GM21423 (cell line): ENCODE data around the gene SPAG17.

Experiments
- ATAC-seq: cut with Tn5 transposase; IDR thresholded peaks from one replicate; pipeline ENCODE4 v1.9.1; 2021; ENCODE audit warnings: mild to moderate bottlenecking, moderate library complexity; ENCODE audit not compliant: unreplicated experiment

The SPAG17 gene

DNA sequence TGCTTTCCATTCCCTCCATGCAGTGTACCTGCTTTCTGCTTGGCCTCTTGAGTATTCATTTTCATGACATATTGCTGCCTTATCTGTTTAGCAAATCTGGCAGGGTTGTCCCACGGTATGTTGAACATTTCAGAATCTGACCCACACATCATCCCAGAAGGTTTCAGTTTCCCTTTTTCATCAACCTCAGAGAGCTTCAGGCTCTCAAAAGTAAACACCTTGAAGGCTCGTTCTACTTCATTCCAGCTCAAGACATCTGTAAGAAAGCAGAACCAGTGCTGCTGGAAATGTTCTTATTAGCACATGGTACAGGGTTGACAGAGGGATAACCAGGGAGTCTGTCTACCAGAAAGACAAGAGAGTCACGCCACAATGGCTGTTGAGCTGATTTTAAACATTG is 103.6 kb downstream of the SPAG17 start:
- peak; percentile 67 for ATAC-seq

DNA sequence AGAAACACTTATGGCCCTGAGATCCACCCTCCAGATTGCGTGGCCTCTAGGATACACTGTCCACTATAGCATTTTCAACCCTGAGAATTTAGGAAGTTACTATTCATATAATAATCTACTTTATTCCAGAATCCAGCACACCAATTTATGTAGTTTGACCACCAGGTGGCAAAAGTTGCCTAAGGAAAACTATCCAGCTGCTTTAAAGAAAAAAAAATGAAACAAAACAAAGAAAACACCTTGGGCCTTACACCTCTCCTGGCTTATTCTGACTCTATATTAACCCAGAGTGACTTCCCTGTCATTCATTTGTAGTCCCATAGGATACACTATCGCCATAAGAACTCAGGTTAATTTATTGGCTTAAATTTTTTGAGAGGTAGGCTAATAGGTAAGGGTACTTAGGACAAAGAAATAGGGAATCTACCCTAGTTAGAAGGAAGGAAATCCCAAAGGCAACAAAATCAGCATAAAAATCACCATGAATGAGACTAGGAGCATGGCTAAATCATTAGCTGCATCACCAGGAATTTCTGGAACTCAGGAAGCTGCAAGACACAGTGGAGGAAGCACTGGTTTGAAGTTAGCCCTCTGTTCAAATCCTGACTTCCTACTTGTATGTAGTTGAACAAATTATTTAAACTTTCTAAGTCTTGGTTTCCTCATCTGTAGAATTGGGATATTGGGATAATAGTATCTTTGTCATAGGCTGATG is 107.5 kb downstream of the SPAG17 start:
- no peak for ATAC-seq

DNA sequence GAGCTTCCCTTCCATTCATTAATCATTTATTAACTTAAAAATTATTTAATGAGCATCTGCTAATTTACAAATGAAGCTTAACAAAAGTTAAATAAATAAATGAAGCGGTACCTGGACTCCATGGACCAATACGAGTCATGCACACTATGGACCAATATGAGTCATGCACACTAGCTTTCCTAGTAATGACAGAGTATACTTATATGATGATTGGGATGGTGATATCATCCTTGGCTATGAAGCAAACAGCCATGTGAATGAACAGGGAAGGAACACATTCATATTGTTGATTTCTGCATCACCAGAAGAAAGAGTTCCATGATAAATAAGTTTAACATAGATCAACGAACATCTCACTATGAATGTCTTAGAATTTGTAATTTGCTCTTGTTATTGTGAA is 109.9 kb downstream of the SPAG17 start:
- ATAC-seq: no peak

DNA sequence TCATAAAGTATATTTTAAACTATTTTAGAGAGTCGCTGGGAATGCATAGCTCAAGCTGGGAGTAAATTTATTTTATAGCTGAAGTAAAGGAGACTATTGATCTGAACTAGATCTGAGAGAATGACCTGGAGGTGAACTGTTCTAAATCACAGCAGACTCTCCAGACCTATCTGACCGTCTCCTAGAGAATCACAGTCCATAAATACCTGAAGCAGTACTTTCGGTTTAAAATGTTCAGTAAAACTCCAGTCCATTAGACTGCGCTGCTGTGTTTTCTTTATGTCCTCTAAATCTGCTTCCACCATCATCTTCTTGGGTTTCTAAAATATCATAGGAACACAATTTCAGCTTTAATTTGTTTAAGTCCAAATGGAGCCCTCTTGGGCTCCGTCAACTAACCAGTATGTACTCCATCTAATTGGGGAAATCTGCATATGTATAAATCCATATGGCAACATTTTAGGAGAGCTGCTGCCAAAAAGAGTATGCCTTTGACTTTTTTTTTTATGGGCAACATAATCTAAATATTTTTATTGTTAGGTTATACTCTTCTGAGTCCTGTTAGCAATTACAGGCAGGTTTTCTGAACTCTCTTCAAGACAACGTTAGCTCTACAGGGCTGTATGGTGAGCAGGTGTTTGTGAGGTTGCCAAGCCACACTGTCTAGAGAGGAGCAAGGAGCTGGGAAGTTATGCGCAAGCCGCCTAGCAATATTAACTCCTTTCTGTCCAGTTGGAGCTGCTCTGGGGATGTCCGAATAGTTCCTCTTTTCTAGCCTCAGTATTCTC is 111.2 kb downstream of the SPAG17 start:
- no peak for ATAC-seq

DNA sequence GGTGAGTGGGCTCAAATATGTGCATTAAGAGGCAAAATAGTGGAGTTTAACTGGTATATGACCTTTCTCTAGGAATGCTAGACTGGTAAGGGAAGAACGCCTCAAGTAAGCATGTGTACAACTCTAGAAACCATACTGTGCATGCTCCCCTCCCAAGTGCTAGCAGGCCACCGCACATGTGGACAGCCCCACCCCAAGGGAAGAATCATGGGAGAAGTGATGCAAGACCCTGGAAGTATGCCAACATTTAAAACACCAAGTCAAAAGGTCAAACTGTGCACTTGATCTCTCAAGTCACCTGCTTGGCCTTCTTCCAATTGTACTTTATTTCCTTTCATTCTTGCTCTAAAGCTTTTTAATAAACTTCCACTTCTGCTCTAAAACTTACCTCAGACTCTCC is 135.0 kb downstream of the SPAG17 start:
- no peak for ATAC-seq

DNA sequence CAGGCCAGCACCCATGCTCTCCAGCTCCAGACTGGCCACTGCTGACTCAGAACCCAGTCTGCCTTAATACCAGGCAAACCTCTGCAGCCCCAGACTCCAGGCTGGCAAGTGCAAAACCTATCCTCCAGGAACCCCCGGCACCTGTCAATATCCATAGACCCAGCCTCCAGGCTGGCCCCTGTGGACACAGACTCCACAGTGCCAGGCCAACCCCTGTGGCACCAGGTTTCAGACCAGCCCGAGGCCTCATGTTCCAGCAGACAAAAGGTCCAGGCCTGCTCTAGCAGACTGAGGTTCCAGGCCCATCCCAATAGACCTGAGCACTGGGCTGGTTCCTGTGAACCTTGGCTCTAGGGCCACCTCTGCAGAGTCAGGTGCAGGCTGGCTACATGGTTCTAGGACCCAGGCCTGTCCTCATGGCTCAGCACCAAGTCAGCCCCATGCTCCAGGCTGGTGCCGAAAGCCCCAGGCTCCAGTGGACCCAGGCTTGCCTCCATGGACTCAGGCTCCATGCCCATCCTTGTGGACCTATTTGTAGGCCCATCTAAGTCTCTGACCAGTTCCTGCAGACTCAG is 137.3 kb downstream of the SPAG17 start:
- ATAC-seq: no peak

DNA sequence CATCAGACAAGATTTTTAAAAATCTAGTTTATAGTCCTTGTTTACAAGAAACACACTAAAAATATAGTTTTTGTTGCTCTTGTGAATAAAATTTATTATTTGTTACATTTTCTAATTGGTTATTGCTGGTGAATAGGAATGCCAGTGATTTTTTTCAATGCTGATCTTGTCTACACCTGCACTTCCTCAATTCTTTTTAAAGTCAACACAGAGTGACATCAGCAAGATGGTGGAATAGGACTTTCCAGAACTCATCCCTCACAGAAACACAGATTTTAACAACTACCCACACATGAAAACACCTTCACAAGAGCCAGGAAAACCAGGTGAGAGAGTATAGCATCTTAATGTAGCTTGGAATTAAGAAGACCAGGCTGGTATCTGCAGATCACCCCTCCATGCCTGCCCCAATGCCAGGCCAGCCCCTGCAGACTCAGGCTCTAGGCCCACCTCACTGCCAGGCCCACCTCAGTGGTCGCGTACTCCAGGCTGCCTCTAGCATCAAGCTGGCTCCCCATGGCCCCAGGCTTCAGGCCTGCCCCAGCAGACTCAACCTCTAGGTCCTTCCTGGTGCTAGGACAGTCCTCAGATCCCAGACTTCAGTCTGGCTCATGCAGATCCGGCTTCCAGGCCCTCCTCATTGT is 137.9 kb downstream of the SPAG17 start:
- no peak for ATAC-seq

DNA sequence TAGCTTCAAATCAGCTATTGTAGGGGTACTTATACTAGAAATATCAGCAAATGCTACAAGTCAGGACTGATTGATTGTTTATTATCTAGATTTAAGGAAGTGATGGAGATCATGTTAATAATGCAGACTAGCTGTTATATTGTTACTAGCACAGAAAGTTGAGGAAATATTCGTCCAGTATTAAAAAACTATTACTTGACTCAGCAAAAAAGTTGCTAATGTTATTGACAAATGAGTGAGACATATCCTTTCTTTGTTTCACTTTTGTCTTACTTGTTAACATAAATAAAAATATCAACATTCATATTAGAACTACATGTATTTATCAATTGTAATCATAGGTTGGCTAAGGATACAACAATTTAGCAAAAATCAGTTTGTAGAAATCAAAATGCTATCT is 141.4 kb downstream of the SPAG17 start:
- ATAC-seq: no peak

DNA sequence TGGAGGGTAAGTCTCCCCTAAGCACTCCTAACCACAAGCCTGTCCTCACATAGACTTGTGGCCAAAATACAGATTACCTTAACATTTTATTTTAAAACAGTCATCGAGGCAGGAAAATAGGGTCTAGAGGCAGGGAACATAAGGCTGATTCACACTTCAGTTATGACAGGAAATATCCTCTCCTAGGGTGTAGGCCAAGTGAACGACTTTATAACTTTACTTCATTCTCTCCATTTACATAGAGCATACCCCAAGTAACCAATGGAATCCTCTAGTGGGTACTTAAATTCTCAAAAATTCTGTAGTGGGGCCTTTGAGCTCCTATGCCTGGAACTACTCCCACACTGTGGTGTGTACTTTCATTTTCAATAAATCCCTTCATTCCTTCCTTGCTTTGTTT is 142.5 kb downstream of the SPAG17 start:
- ATAC-seq: no peak

DNA sequence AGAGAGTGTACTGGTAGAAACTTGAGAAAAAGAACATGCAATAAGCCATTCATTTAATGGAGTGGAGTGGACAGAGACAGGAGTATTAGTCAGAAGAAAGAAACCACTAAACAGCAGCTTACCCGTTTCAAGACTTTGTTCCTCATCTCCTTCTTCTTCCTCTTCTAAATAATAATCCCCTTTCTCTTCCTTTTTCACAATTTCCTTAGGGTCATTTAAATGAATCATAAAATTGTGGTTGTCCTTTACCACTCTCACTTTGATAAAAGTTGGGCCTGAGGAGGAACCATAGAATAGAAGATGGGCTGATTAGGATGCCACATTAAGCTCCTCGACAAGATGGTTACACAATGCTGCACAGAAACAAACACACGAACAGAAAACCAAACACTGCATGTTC is 145.9 kb downstream of the SPAG17 start:
- ATAC-seq: no peak

DNA sequence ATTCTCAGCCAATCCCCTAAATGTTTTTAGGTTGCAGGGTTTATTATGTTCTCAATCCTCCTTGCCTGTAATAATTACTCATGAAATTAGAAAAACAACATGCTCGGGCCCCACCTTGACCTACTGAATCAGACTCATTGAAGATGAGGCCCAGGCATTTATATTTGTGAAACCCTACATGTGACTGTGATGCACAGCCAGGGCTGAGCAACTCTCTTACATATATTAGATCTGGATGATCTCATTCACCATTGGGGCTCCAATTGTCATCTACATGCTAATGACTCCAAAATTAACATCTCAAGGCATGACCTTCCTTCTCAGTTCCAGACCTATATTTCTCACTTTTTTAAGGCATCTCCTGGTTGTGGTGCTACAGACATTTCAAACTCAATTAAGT is 152.1 kb downstream of the SPAG17 start:
- ATAC-seq: no peak

DNA sequence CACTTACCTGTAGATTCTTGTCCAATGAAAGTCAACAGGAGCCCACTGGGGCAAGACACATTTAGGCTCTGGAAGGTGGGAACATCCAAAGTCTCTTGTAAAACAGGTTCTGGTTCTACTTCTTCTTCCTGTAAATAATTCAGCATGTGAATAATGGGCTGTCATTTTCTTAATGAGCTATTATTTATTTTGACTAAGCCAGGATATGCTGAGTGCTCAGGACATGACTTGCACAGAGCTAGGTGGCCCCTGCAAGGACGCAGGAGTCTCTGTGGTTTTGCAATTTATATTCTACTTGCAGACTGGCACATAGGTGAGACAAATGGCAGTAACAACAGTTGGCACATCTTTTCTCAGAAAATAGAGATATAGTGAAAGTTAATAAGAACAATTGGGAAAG is 156.8 kb downstream of the SPAG17 start:
- no peak for ATAC-seq

DNA sequence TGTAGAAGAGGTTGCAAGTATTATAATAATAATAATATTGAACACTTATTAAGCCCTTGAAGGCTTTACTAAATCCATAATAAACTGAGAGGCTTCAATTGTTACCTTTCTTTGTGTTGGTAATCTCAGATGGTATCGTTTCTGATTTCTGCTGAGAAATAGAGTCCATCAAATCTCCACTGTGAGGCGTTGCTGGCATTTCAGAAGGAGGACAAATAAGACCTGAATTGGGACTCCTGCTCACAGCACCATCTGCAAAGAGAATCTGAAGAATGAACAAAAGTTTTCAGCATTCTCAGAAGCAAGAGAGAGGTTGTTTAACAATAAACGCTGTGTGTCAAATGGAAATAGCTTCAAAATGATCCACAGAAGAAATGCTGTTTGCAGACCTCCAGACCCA is 161.8 kb downstream of the SPAG17 start:
- ATAC-seq: no peak

DNA sequence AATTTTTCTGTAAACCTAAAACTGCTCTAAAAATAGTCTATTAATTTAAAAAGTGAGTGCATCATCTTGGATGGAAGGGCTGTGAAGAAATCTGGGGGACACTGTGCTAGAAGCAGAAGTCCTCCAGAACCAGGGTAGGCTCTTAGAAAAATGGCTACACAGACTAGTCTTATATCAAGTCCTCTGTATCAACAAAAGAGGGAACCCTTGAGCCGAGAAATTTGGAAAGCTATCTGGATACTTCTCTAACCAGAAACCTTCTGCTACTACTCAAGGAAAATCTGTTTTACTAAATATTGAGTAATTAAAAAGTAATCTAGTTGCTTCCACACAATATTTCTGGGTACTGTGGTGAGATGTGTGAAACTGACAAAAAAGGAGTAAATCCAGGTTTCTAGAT is 163.4 kb downstream of the SPAG17 start:
- no peak for ATAC-seq

DNA sequence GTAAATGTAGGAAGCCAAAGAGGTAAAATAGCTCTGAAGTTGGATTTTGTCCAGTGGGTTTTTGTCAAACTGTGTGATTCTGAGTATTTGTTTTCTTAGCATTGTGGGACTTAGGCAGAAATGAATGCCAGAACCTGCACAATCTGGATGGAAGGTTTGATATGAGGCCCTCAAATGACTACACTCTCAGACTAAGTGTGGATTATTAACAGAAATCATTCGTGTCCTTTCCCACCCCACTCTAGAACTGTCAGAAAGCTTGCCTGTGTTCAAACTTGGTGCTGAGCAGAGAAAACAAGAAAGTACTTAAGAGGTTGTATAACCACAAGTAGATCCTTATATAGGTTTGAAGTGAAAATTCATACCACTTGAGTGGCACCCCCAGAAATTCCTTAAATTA is 167.0 kb downstream of the SPAG17 start:
- ATAC-seq: no peak

DNA sequence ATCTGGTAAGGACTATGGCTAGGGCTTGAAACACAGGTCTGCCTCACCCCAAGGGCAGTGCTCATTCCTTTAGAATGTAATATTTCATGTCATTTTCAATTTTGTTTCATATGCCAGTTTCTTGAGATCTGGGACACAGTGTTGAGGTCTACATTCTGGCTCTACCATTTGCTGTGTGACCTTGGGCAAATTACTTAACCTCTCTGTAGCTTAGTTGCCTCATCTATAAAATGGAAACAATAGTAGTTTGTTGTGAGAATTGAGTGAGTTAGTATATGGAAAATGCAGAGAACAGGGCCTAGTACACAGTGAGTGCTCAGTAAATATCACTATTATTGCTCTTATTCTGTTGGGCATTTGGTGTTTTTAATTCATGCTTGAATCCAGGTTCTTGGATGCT is 171.1 kb downstream of the SPAG17 start:
- no peak for ATAC-seq

DNA sequence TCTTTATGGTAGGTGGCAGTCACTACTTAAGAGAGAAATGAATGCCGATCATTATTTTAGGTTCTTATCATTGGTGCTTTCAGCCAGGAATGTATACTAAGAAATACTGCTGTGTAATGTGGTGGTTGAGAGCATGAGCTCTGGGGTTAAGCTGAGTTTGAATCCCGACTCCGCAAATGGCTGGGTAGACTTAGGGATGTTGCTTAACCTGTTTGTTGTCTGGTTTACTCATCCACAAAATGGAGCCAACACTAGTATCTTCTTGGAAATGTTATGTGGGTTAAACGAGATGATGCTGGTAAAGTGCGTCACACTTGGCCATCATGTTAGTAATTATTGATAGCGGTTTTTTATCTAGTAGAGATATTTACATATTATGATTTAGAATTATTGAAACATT is 171.7 kb downstream of the SPAG17 start:
- ATAC-seq: no peak

DNA sequence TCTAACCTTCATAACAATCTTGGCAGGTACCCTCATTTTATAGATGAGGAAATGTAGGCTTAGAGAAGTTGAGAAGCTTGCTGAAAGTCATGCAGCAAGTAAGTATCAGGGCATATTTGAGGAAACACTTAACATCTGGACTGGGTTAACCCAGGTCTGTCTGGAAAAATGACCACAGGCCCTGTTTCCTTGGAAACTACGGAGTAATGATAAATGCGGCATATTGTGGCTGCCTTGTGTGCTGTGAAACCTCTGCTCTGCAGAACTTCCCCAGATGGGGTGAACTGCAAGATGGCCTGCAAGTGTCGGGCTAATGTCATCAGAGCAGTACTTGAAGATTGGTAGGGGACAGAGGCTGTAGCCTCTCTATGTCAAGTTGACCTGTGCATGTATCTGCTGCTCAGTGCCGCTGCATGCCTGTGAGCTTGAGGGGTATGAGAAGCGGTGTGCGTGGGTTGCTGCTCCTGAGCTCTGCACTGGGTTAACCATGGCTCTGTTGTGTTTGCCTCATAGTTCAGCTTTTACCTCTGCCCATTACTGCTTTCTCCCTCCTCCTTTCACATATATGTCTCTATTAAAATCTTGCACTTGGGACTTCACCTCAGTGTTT is 172.4 kb downstream of the SPAG17 start:
- no peak for ATAC-seq

DNA sequence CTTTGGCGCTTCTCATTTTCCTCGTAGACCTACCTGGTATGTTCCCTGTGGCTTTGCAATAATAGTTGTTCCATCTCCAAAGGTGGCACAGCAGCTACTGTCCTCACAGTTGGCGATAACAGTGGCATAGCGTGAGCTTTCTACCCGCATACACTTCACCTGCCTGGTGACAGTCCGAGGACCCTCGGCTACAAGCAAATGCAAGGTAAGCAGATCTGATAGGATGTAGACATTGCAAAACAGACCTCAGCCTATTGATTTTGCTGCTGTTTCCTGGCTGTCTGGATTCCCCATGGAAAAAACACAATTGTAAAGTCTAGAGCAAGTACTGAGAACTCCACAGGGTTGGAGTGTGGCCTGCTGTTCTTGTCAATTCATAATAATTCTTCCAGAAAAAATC is 177.0 kb downstream of the SPAG17 start:
- no peak for ATAC-seq

DNA sequence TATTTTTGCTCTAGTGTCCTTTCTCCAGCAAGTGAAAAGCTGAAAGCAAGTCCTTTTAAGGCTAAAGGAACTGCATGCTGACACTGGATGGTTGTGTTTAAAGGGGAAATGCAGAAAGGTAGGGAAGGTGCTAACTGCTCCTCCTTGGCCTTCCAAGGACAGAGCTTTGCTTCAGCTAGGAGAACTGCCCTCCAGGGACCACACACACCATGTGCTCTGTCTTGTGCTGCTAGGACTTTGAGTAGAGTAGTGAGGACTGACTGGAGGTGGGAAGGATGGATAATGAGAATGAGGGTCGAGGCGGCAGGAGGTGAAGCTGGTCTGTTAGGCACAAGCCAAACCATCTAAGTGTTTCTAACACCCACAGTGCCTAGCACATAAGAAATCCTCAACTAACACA is 177.6 kb downstream of the SPAG17 start:
- ATAC-seq: no peak

DNA sequence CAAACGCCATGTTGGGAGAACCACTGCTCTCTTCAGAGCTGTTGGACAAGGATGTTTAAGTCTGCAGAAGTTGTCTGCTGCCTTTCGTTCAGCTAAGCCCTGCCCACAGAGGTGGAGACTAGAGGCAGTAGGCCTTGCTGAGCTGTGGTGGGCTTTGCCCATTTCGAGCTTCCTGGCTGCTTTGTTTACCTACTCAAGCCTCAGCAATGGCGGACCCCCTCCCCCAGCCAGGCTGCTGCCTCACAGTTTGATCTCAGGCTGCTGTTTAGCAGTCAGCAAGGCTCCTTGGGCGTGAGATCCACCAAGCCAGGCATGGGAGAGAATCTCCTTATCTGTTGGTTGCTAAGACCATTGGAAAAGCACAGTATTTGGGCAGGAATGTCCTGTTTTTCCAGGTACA is 180.7 kb downstream of the SPAG17 start:
- no peak for ATAC-seq
